SK-N-SH treated with all-trans-retinoic acid at 6 μM for 48 hours (cell line): ENCODE data around the gene MESD.

Experiments
- ATAC-seq: fragments of 200-7000 bp; cut with Tn5 transposase; 3 replicates; pipeline ENCODE4 v1.9.1; 2020; ENCODE audit warnings: mild to moderate bottlenecking, moderate library complexity
- ARNTL ChIP-seq: fragments of 450-650 bp; formaldehyde crosslinking; IDR thresholded peaks from 2 replicates; pipeline ENCODE4 v1.5.0; 2020; ENCODE audit warnings: low read depth, mild to moderate bottlenecking, moderate library complexity, borderline replicate concordance
- BACH2 ChIP-seq: fragments of 250-450 bp; sonication (Bioruptor Pico); IDR thresholded peaks from 2 replicates; pipeline ENCODE4 v1.9.0; 2021; ENCODE audit warnings: mild to moderate bottlenecking, borderline replicate concordance
- CREB5 ChIP-seq: fragments of 250-450 bp; sonication (Bioruptor Pico); IDR thresholded peaks from 2 replicates; pipeline ENCODE4 v1.5.1; 2020; ENCODE audit warnings: low read depth, mild to moderate bottlenecking, moderate library complexity
- CSDC2 ChIP-seq: fragments of 250-450 bp; sonication (Bioruptor Pico); IDR thresholded peaks from 2 replicates; pipeline ENCODE4 v1.5.0; 2020; ENCODE audit warnings: mild to moderate bottlenecking, moderate library complexity
- CSRNP3 ChIP-seq: fragments of 250-450 bp; sonication (Bioruptor Pico); IDR thresholded peaks from 2 replicates; pipeline ENCODE4 v1.5.1; 2021; ENCODE audit warnings: mild to moderate bottlenecking, moderate library complexity
- ESRRG ChIP-seq: fragments of 250-450 bp; sonication (Bioruptor Pico); IDR thresholded peaks from 2 replicates; pipeline ENCODE4 v1.6.1; 2021; ENCODE audit warnings: mild to moderate bottlenecking
- ISL1 ChIP-seq: fragments of 250-450 bp; sonication (Bioruptor Pico); IDR thresholded peaks from 2 replicates; pipeline ENCODE4 v2.1.2; 2022; ENCODE audit warnings: mild to moderate bottlenecking, moderate library complexity
- OSR1 ChIP-seq: fragments of 250-450 bp; sonication (Bioruptor Pico); IDR thresholded peaks from 2 replicates; pipeline ENCODE4 v1.8.0; 2022; ENCODE audit warnings: moderate library complexity, mild to moderate bottlenecking, inconsistent platforms
- PATZ1 ChIP-seq: fragments of 250-450 bp; sonication (Bioruptor Pico); IDR thresholded peaks from 2 replicates; pipeline ENCODE4 v1.8.0; 2020; ENCODE audit warnings: mild to moderate bottlenecking, moderate library complexity, borderline replicate concordance
- POU6F1 ChIP-seq: fragments of 250-450 bp; sonication (Bioruptor Pico); IDR thresholded peaks from 2 replicates; pipeline ENCODE4 v1.8.0; 2021; ENCODE audit warnings: low read depth, mild to moderate bottlenecking, moderate library complexity, borderline replicate concordance
- PPARA ChIP-seq: fragments of 250-450 bp; sonication (Bioruptor Pico); IDR thresholded peaks from 2 replicates; pipeline ENCODE4 v1.5.0; 2020; ENCODE audit warnings: mild to moderate bottlenecking, borderline replicate concordance
- SNAI2 ChIP-seq: fragments of 250-450 bp; sonication (Bioruptor Pico); IDR thresholded peaks from 2 replicates; pipeline ENCODE4 v1.5.0; 2020; ENCODE audit warnings: mild to moderate bottlenecking, moderate library complexity
- TCF4 ChIP-seq: fragments of 250-450 bp; sonication (Bioruptor Pico); IDR thresholded peaks from 2 replicates; pipeline ENCODE4 v1.8.0; 2021; ENCODE audit warnings: mild to moderate bottlenecking, moderate library complexity, borderline replicate concordance
- TOX ChIP-seq: fragments of 250-450 bp; sonication (Bioruptor Pico); IDR thresholded peaks from 2 replicates; pipeline ENCODE4 v1.8.0; 2021; ENCODE audit warnings: mild to moderate bottlenecking, moderate library complexity, borderline replicate concordance
- TSHZ2 ChIP-seq: fragments of 250-450 bp; sonication (Bioruptor Pico); IDR thresholded peaks from 2 replicates; pipeline ENCODE4 v1.5.0; 2020; ENCODE audit warnings: mild to moderate bottlenecking, moderate library complexity
- ZC3H10 ChIP-seq: fragments of 250-450 bp; sonication (Bioruptor Pico); IDR thresholded peaks from 2 replicates; pipeline ENCODE4 v1.5.1; 2021; ENCODE audit warnings: mild to moderate bottlenecking, moderate library complexity
- ZFP3 ChIP-seq: fragments of 250-450 bp; sonication (Bioruptor Pico); IDR thresholded peaks from 2 replicates; pipeline ENCODE4 v1.5.0; 2020; ENCODE audit warnings: mild to moderate bottlenecking, moderate library complexity
- ZFP30 ChIP-seq: fragments of 450-650 bp; formaldehyde crosslinking; IDR thresholded peaks from 2 replicates; pipeline ENCODE4 v1.5.0; 2022; ENCODE audit warnings: mild to moderate bottlenecking, moderate library complexity
- ZNF565 ChIP-seq: fragments of 450-650 bp; formaldehyde crosslinking; conservative IDR thresholded peaks from 2 replicates; pipeline ENCODE4 v1.5.0; 2020; ENCODE audit warnings: low read depth, mild to moderate bottlenecking, moderate library complexity
- ZNF70 ChIP-seq: fragments of 450-650 bp; formaldehyde crosslinking; IDR thresholded peaks from 2 replicates; pipeline ENCODE4 v1.5.0; 2020; ENCODE audit warnings: mild to moderate bottlenecking, moderate library complexity
- ZNF8 ChIP-seq: fragments of 450-650 bp; formaldehyde crosslinking; IDR thresholded peaks from 2 replicates; pipeline ENCODE4 v1.5.0; 2020; ENCODE audit warnings: mild to moderate bottlenecking, moderate library complexity

The MESD gene

GRCh38 chr15:80931191-80931590, 58.4 kb downstream of the MESD start:
- no peak for ATAC-seq
- no peak for TF ChIP-seq TSHZ2 (CRISPR knock-in tag)
- TF ChIP-seq ZC3H10 (CRISPR knock-in tag) = no peak
- TF ChIP-seq ZFP30 (CRISPR knock-in tag) = no peak
- TF ChIP-seq SNAI2 = no peak
- TF ChIP-seq ESRRG (CRISPR knock-in tag) = no peak
- TF ChIP-seq ZFP3 (CRISPR knock-in tag) = no peak
- TF ChIP-seq POU6F1 (CRISPR knock-in tag) = no peak
- TF ChIP-seq BACH2 (CRISPR knock-in tag) = no peak
- no peak for TF ChIP-seq CSRNP3 (CRISPR knock-in tag)
- no peak for TF ChIP-seq ZNF8 (CRISPR knock-in tag)
- TF ChIP-seq PATZ1 = no peak
- TF ChIP-seq CSDC2 (CRISPR knock-in tag) = no peak
- no peak for TF ChIP-seq ZNF70 (CRISPR knock-in tag)
- TF ChIP-seq OSR1 (CRISPR knock-in tag) = no peak

- ATAC-seq = peak; percentile 32
- TF ChIP-seq ZFP30 (CRISPR knock-in tag) (no peak), ISL1 (CRISPR knock-in tag) (no peak), OSR1 (CRISPR knock-in tag) (no peak), ZNF8 (CRISPR knock-in tag) (no peak), ZFP3 (CRISPR knock-in tag) (no peak), ARNTL (CRISPR knock-in tag) (no peak), BACH2 (CRISPR knock-in tag) (no peak), TCF4 (CRISPR knock-in tag) (no peak), TOX (CRISPR knock-in tag) (no peak), ZC3H10 (CRISPR knock-in tag) (no peak), CREB5 (CRISPR knock-in tag) (no peak), ZNF70 (CRISPR knock-in tag) (no peak), ZNF565 (CRISPR knock-in tag) (no peak), PPARA (CRISPR knock-in tag) (no peak), SNAI2 (no peak), TSHZ2 (CRISPR knock-in tag) (no peak)
These were observed 59.9 kb downstream of the MESD start for GRCh38 chr15:80929689-80930088.
